ENCODE measurements around the gene VPS13C.

Gene VPS13C

DNA sequence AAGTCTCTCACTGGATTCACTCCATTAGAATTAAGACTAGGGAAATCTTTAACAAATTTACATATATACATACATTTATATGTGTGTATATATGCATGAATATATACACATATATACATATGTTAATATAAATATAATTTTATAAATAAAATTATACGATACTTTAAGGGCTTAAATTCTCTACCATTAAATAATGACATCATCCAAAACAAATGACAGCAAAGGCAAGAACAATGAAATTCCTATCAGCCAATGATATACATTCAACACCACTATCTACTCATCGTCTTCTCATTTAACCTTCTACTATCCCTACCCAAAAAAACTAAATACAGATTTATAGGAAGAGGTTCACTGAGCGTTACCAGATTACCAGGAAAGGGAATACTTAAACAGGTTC lies 152.0 kb downstream of the VPS13C start:
- Histone ChIP-seq H3K4me3 (ENCODE audit: insufficient read depth, low read length, poor library complexity, severe bottlenecking) (no peak overlapping the region), H2AFZ (ENCODE audit: low read depth, low read length, severe bottlenecking) (no peak overlapping the region), H3K36me3 (ENCODE audit: low read length) (peaks cover 55% of the 10 kb centered on the region), H3K4me2 (ENCODE audit: low read depth, low read length, poor library complexity, severe bottlenecking) (no peak overlapping the region), H3K9me3 (ENCODE audit: insufficient read depth, low read length) (no peaks in the 10 kb centered on the region), H3K79me2 (ENCODE audit: insufficient read depth, low read length) (no peaks in the 10 kb centered on the region), H3F3A (ENCODE audit: insufficient read depth) (no peaks in the 10 kb centered on the region), H3K27me3 (ENCODE audit: low read length) (no peaks in the 10 kb centered on the region), H3K9ac (ENCODE audit: low read length) (no peak overlapping the region), H3K27ac (ENCODE audit: low read depth, low read length) (no peak overlapping the region), H4K20me1 (ENCODE audit: low read depth, low read length) (no peaks in the 10 kb centered on the region), H3K9me2 (replicated peaks; ENCODE audit: insufficient read depth, low read length) (no peaks in the 10 kb centered on the region)
- TF ChIP-seq, protein P1, sequence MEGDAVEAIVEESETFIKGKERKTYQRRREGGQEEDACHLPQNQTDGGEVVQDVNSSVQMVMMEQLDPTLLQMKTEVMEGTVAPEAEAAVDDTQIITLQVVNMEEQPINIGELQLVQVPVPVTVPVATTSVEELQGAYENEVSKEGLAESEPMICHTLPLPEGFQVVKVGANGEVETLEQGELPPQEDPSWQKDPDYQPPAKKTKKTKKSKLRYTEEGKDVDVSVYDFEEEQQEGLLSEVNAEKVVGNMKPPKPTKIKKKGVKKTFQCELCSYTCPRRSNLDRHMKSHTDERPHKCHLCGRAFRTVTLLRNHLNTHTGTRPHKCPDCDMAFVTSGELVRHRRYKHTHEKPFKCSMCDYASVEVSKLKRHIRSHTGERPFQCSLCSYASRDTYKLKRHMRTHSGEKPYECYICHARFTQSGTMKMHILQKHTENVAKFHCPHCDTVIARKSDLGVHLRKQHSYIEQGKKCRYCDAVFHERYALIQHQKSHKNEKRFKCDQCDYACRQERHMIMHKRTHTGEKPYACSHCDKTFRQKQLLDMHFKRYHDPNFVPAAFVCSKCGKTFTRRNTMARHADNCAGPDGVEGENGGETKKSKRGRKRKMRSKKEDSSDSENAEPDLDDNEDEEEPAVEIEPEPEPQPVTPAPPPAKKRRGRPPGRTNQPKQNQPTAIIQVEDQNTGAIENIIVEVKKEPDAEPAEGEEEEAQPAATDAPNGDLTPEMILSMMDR (IDR thresholded peaks at IDR 0.05; ENCODE audit: insufficient read depth, low read length, poor library complexity, severe bottlenecking) = no peak

GRCh38 chr15:61907753-61908086 lies 152.5 kb downstream of the VPS13C start:
- H3K27ac ChIP-seq (ENCODE audit: low read depth, low read length) = no peak overlapping the region
- peaks cover 55% of the 10 kb centered on the region for H3K36me3 ChIP-seq (ENCODE audit: low read length)
- no peaks in the 10 kb centered on the region for H3F3A ChIP-seq (ENCODE audit: insufficient read depth)
- no peaks in the 10 kb centered on the region for H3K9me2 ChIP-seq (replicated peaks; ENCODE audit: insufficient read depth, low read length)
- H3K9me3 ChIP-seq (ENCODE audit: insufficient read depth, low read length) = no peaks in the 10 kb centered on the region
- H3K4me3 ChIP-seq (ENCODE audit: insufficient read depth, low read length, poor library complexity, severe bottlenecking) = no peak overlapping the region
- TF ChIP-seq, protein P1 (IDR thresholded peaks at IDR 0.05; ENCODE audit: insufficient read depth, low read length, poor library complexity, severe bottlenecking) = no peak
- TF ChIP-seq EZH2phosphoT487 (conservative IDR thresholded peaks at IDR 0.05; ENCODE audit: low read length) = no peak
- H4K20me1 ChIP-seq (ENCODE audit: low read depth, low read length) = no peaks in the 10 kb centered on the region
- no peaks in the 10 kb centered on the region for H3K79me2 ChIP-seq (ENCODE audit: insufficient read depth, low read length)
- no peak overlapping the region for H3K4me2 ChIP-seq (ENCODE audit: low read depth, low read length, poor library complexity, severe bottlenecking)
- H3K27me3 ChIP-seq (ENCODE audit: low read length) = no peaks in the 10 kb centered on the region
- H3K9ac ChIP-seq (ENCODE audit: low read length) = no peak overlapping the region
- H2AFZ ChIP-seq (ENCODE audit: low read depth, low read length, severe bottlenecking) = no peak overlapping the region

- no peaks in the 10 kb centered on the region for H3K79me2 ChIP-seq (ENCODE audit: insufficient read depth, low read length)
- peaks cover 59% of the 10 kb centered on the region for H3K36me3 ChIP-seq (ENCODE audit: low read length)
- no peak overlapping the region for H3K4me3 ChIP-seq (ENCODE audit: insufficient read depth, low read length, poor library complexity, severe bottlenecking)
- no peak overlapping the region for H3K9ac ChIP-seq (ENCODE audit: low read length)
- TF ChIP-seq, protein P1 (IDR thresholded peaks at IDR 0.05; ENCODE audit: insufficient read depth, low read length, poor library complexity, severe bottlenecking) = no peak
- no peak for TF ChIP-seq EZH2phosphoT487 (conservative IDR thresholded peaks at IDR 0.05; ENCODE audit: low read length)
- H3K27me3 ChIP-seq (ENCODE audit: low read length) = no peaks in the 10 kb centered on the region
- no peak overlapping the region for H3K27ac ChIP-seq (ENCODE audit: low read depth, low read length)
- no peak overlapping the region for H2AFZ ChIP-seq (ENCODE audit: low read depth, low read length, severe bottlenecking)
- H3K9me3 ChIP-seq (ENCODE audit: insufficient read depth, low read length) = no peaks in the 10 kb centered on the region
- no peak overlapping the region for H3K4me2 ChIP-seq (ENCODE audit: low read depth, low read length, poor library complexity, severe bottlenecking)
- no peaks in the 10 kb centered on the region for H4K20me1 ChIP-seq (ENCODE audit: low read depth, low read length)
- no peaks in the 10 kb centered on the region for H3F3A ChIP-seq (ENCODE audit: insufficient read depth)
- no peaks in the 10 kb centered on the region for H3K9me2 ChIP-seq (replicated peaks; ENCODE audit: insufficient read depth, low read length)
Measured at GRCh38 chr15:61906961-61907752, 153.1 kb downstream of the VPS13C start.

Data from SU-DHL-6 (cell line).